ENCODE results near the gene CTNND2.
"Not testable (repeated sequence)": the region's sequence is repeated elsewhere in the genome, so short reads cannot be mapped to it uniquely, and the experiment has no call there.

The CTNND2 gene

DNA sequence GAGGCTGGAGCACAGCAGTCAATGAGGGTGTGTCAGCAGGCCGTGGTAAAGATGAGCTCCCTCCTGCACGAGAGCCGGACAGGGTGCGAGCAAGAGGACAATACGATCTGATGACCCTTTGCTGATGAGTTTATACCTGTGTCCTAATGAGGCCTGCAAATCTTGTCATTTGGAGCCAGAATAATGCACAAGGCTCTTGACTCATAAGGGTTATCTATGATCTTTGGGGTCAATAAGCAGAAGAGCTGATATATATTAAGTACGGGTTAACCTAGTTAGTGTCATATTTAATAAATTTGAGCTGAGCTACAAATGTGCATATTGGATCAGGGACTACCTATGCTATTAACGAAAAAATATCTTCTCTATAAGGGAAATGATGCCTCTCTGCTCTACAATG lies 46.9 kb downstream of the CTNND2 start:
- DNase-seq, result no peak

DNA sequence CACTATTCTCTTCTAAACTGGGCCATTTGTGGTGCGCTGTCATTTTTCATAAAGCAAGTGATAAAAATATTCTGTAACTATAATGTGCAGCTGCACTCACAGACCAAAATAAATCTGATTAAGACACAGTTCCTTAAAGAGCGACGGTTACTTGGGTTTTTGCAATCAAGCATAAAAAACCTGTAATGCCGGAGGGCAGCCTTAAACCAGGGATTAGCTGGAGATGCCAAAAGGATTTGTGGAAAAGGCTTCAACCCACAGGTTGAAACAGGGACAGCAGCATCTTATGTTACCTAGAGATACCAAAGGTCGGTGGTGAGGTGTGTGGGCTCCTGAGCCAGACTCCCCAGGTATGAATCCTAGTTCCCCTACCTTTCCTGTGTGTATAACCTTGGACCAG lies 49.3 kb downstream of the CTNND2 start:
- DNase-seq, result no peak

DNA sequence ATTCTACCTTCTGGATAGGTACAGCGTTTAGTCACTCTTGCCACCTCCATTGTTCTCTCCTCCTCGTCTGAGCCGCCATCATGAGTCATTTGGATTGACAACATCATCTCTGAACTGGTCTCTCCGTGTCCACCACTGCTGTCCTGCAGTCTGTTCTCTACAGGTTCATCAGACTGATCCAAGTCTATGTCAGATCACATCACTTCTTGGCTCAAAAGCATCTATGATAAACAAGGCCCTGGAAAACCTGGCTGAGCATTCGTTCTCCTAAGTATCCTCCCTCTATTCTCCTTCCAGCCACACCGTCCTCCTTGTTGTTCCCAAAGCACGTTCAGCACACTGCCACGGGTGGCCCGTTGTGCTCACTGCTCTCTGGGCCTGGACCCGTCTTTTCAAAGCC lies 50.5 kb downstream of the CTNND2 start:
- no peak for DNase-seq

DNA sequence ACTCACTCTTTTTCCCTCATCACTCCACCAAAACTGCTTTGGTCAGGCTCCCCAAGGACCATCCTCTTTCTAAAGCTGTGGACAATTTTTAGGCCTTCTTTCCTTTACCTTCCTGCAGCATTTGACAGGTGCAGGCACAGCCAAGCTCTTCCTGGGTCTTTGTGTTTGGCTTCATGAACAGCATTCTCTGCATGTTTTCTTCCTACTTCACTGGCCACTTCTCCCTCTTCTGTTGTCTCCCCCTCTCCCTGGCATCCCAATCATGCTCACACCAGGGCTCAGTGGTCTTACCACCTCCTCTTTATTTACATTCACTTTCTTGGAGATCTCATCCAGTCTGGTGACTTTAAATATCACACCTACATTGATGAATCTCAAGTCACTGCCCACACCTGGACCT lies 51.1 kb downstream of the CTNND2 start:
- peak in 1 of 3 experiments; percentile 49 for DNase-seq

- peak in 1 of 3 experiments; percentile 62 for DNase-seq
Measured at GRCh38 chr5:11852717-11853087, 51.5 kb downstream of the CTNND2 start.

- DNase-seq, result no peak
Measured at GRCh38 chr5:11851965-11852716, 52.1 kb downstream of the CTNND2 start.

DNA sequence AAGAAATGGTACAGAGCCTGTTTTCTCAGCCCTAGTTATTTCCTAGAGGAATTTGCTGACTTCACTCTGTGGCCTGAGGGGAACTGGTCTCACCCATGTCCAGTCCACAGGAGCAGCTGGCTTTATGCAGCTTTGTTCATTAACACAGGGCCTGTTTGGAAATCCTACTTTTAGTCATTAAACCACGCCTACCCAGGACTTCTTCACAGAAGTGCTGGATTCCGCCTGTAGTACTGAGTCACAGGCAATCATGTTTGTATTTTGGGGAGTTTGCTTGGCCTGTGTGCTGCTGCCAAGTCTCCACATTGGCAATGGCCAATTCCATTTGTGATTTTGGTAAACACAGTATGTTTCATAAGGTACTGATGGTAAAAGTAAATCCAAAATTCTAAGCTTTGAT lies 52.8 kb downstream of the CTNND2 start:
- no peak for DNase-seq

DNA sequence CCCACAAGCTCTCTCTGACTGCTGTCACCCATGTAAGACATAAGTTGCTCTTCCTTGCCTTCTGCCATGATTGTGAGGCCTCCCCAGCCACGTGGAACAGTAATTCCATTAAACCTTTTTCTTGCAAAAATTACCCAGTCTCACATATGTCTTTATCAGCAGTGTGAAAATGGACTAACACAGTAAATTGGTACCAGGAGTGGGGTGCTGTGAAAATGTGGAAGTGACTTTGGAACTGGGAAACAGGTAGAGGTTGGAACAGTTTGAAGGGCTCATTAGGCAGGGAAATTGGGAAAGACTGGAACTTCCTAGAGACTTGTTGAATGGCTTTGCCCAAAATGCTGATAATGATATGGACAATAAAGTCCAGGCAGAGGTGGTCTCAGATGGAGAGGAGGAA lies 75.7 kb downstream of the CTNND2 start:
- not testable (repeated sequence) for DNase-seq

- DNase-seq, result no peak
Measured at GRCh38 chr5:11822598-11822997, 81.6 kb downstream of the CTNND2 start.

DNA sequence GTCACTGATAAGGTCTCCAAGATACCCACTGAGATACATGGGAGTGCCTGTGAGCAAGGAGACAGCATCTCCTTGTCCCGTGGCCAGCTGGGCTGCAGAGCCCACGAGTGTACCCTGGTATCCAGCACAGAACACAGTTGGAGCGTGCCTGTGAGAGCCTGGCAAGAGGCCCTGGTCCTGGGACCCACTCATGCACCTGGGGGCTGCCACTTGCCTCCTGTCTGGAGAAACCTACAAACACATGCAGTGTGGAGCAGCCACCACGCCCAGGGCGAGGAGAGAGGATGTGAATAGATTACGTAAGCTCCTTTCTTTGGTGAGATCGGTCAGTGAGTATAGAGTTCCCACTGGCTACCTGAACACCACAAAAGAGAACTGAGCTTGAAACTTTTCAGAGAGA lies 88.3 kb downstream of the CTNND2 start:
- DNase-seq, result no peak

DNA sequence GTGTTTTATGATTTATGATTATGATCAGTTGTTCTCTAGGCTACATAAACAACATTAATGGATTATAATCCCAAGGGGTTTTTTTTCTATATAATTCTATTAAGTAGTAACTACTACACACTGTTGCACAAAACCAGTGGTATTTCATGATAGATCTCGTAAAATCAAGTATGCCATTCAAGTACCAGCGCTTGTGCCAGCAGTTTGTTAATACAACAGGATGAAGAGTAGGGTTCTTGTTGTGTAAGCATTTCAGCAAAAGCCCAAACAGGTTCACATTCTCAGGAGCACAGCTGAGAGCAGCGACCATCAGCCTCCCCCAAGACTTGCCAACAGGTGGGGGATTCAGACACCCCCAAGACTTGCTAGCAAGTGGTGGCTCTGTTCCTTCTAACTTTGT lies 88.8 kb downstream of the CTNND2 start:
- no peak for DNase-seq

GRCh38 chr5:11814373-11814772 lies 89.9 kb downstream of the CTNND2 start:
- DNase-seq, result no peak

DNA sequence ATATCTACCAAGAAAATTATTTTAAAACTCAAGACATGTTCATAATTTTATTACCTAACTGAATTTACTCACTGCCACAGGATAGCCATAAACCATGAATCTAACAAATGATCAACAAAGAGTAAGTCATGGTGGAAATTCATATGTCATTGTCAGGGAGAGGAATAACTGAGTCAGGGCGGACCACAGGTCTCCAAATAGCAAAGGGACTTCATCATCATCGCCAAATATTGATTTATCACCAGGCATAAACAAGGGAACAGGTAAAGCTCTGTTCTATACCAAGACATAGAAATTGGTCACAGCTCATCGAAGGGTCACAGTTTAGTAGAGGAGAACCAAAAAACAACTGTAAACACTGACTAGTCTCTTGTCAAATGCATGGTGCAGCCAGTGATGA lies 94.8 kb downstream of the CTNND2 start:
- DNase-seq, result no peak

DNA sequence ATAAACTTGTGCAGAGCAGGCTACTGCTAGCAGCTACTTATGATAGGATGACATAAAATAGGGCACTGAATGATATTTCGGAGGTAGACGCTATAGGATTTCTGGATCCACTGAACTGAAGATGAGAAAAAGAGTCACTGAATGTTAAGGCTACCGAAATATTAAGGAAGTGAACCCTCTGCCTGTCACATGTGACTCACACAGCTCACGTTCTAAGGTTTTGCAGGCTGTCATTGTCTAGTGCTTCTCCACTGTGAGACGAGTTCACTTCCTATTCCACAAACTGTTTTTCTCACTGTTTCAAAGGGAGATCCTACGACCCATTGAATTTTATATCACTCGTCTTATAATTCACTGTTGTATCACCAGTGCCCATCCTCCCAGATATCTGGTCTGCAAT lies 100.8 kb downstream of the CTNND2 start:
- DNase-seq, result no peak

DNA sequence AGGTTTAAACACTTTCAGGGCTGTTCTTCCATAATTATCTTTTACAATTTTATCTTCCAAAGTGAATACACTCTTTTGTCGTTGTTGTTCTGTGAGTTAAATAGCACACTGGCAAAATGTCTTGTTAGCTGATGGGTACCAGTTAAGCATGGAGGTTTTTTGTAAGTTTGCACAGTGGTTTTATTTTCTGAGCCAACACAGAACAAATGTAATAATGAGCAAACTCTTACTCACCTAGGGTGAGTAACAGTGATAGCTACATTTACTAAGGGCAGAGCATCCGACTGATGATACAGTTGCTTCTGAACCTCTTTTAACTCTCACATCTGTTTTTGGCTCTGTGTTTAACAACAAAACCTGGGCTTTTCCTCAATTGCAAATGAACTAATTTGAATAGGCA lies 103.2 kb downstream of the CTNND2 start:
- DNase-seq, result no peak

DNA sequence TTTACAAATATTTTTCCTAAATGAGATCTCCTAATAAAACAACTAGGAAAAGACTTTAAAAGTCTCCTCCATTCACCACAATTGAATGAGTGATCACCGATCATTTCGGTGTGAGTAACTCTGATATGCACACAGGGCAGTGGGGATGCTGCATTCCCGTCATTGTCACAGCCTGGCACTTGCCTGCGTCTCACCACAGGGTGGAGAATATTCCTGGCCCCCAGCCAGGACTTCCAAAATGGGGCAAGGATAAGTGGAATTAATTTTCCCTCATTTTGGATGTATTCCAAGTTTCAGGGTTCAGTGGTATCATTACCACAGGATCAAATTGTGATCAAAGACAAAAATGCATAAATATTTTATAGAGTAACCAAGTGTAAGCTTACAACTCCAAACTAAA lies 107.1 kb downstream of the CTNND2 start:
- DNase-seq, result peak; percentile 32 to 87 (median 52)

GRCh38 chr5:11793396-11793795 lies 110.8 kb downstream of the CTNND2 start:
- no peak for DNase-seq

DNA sequence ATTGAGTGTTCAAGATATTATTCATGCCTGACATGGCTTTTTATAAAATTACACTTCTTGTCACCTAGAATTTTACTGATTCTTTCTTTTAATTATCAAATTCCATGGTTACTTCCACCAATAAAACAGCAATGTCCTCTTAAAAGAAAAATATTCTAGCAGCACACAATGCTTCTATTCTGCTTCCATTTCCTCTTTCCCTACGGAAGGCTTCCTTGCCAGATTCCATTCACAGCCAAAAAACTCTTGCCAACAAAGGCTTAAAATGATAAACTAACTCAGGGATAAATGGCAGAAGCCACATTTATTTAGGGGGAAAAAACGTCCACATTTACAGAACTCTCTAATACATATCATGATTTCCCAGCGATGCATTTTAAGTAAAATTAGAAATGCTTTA lies 111.6 kb downstream of the CTNND2 start:
- no peak for DNase-seq

DNA sequence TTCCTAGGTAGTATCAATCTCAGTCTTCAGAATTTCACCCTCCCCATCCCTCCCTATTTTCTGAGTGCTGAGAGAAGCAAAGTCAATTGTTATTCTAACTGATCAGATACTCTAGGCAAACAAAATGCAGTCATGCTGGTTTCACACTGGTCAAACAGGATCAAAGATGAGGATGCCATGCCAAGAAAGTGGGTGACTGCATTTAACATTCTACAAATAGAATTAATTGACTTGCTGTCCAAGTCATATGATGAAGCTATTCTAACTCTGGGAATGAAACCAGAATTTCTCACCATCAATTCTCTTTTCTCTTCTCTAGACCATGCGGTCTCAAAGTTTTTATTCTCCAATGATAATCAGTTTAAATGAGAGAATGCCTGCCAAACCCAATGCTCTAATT lies 112.5 kb downstream of the CTNND2 start:
- DNase-seq, result peak in 1 of 3 experiments; percentile 48

- DNase-seq, result no peak
Measured at GRCh38 chr5:11790201-11790600, 114.0 kb downstream of the CTNND2 start.

DNA sequence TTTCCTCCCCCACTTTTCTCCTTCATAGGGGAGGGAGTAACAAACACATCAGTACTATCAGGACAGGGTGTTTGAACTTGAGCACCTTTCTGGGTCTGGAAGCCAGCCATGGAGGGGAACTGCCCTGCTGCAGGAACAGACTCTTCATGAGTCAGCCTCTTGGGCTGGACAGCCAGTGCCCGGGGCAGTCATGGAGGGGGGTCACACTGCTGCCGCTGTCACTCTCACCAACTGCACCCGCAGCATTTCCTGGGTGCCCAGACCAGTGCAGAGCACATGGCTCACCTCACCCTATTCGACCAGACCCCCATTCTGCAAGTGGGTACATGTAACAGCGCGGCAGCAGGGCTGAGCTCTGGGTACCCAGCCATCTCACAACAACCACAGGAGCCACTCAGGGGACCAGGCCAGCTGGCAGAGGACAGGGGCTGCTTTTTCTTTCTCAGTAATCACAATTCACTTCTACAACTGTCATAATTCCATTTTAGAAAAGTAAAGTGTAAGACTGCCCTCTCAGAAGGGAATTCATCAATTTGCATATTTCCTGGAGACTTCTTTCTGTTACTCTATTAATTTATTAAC lies 118.4 kb downstream of the CTNND2 start:
- no peak for DNase-seq

DNA sequence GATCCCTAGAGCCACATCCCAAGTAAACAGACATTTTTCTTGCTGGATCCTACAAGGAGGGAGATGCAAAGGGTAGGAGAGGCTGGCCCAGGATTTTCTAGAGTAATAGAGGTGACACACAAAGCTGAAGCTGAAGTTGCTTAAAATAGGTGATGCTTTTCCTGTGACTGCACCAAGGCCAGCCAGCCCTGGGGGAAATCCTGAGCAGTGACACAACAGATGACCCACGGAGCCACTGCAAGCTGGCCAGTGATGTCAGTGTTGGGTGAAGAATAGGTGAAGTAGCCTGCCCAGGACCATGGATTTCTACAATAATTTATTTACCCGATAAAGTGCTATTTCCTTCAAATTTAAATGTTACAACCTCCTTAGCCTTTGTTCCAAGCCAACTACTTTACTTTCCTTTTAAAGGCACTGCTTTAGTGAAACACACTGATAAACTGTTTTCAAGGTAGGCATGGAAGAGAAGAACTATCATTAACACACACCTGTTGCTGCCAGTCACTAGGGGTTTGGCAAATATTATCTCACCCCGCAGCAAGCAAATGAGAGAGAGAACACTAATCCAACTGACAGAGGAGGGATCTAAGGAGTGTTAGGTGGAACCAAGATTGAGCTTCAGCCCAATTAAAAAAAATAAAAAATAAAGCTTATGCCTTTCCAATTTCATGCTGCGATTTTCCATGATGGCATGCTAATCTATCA lies 123.5 kb downstream of the CTNND2 start:
- DNase-seq, result peak in 1 of 3 experiments; percentile 47

DNA sequence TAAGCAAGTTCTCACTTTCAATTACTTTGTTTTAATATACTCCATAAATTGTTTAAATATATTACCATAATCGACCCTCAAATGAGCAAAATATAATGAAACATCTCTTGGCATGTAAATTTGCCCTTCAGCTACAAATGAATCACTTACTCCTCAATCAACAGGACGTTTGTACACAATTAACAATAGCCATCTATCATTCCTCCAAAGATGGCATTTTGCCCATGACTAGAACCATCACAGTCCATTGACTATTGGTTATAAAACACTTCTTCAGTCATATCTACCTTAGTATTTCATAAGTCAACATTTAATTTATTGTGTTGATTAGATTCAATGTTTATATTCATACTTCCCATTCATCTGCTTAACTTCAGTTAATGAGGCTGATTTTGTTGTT lies 127.2 kb downstream of the CTNND2 start:
- peak in 1 of 3 experiments; percentile 62 for DNase-seq

- no peak for DNase-seq
Measured at GRCh38 chr5:11770310-11770709, 133.9 kb downstream of the CTNND2 start.
